ENCODE measurements around the gene ZNF296.

Gene ZNF296

DNA sequence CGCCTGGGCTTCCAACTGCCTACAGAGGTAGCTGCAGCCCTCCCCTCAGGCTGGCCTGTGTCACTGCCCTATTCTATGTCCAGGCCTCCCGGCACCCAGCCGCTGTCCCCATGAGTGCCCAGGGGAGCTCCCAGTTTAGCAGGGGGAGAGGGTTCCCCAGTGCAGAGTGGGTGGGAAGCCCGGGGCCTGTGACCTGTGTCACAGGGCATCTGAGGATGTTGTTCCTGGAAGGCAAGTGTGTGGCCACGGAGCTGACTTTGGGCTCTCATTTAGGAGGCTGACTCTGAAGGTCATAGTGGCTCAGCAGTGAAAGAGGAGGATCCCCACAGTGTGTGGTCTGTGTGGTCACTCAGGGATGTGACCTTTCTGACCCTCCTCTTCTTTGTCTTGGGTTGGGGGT lies 41.8 kb upstream of the ZNF296 start:
- no peak for TF ChIP-seq Cebpa-rat (IDR thresholded peaks at IDR 0.05)
- Histone ChIP-seq H3K9ac (peak overlapping the region; percentile 9 to 77 (median 53); a peak in 20 of 22 replicates), H3K27me3 (no peaks in the 10 kb centered on the region), H3K27ac (peak overlapping the region in 8 of 11 experiments; percentile 28 to 85 (median 69); a peak in 15 of 22 replicates), H3K9me3 (replicated peaks in 1 of 11) (no peaks in the 10 kb centered on the region), H3K36me3 (peaks cover 0 to 5% (median under 1%) of the 10 kb centered on the region in 11 experiments; a peak in 3 of 22 replicates), H4K20me1 (peaks cover 60 to 100% (median 100%) of the 10 kb centered on the region in 11 experiments), H3K4me3 (peak overlapping the region in 6 of 10 experiments; percentile 1 to 53 (median 20); a peak in 8 of 20 replicates), H3K4me1 (peaks cover 91 to 100% (median 99%) of the 10 kb centered on the region in 10 experiments), H3K4me2 (peak overlapping the region; percentile 83 to 97 (median 93))

DNA sequence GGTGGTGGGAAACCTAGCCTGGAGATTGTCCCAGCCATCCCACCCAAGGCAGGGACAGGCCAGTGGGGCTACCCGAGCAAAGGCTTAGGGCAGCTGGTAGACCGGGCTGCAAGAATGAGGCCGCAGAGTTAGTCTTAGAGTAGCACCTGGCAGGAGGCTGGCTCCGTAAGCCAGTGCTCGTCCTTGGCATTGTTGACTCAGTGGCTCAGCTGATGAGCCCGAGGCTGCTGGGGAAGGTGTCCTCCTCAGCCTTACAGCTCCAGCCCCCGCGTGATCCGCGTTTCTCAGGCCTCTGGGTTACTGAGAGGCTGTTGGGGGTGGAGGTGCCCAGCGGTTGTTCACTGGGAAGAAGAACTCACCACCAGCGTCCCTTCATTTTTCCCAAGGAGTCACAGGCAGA lies 41.4 kb upstream of the ZNF296 start:
- H3K4me3 ChIP-seq = peak overlapping the region in 5 of 10 experiments; percentile 1 to 53 (median 21); a peak in 7 of 20 replicates
- H3K4me2 ChIP-seq = peak overlapping the region; percentile 83 to 97 (median 93)
- H3K27ac ChIP-seq = peak overlapping the region in 8 of 11 experiments; percentile 28 to 85 (median 69); a peak in 16 of 22 replicates
- H3K36me3 ChIP-seq = peaks cover 0 to 5% (median 0%) of the 10 kb centered on the region in 11 experiments; a peak in 1 of 22 replicates
- H3K4me1 ChIP-seq = peaks cover 96 to 100% (median 100%) of the 10 kb centered on the region in 10 experiments
- no peaks in the 10 kb centered on the region for H3K27me3 ChIP-seq
- TF ChIP-seq Cebpa-rat (IDR thresholded peaks at IDR 0.05) = no peak
- no peaks in the 10 kb centered on the region for H3K9me3 ChIP-seq (replicated peaks in 1 of 11)
- H4K20me1 ChIP-seq = peaks cover 60 to 100% (median 100%) of the 10 kb centered on the region in 11 experiments
- peak overlapping the region; percentile 9 to 77 (median 53); a peak in 20 of 22 replicates for H3K9ac ChIP-seq

DNA sequence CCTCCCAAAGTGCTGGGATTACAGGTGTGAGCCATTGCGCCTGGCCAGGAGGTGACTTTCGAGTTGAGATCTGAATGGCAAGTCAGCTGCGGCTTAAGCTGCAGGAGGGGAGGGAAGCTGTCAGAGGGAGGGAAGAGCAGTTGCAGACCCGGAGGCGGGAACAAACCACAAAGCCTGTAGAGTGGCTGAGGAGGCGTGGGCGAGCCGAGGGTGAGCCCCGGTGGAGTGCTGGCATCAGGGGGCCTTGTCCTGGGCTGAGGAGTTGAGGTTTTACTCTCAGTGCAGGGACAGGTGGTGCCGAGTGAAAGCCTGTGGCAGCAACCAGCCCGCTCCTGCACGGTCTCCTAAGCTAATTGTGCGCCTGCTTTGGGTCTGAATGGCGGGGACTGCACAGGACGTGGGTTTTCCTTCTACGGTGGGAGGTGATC lies 40.9 kb upstream of the ZNF296 start:
- Histone ChIP-seq H3K27me3 (no peaks in the 10 kb centered on the region), H3K9me3 (replicated peaks in 1 of 11) (no peaks in the 10 kb centered on the region), H3K4me3 (peak overlapping the region in 4 of 10 experiments; percentile 1 to 53 (median 32); a peak in 7 of 20 replicates), H3K36me3 (peaks cover 0 to 6% (median 0%) of the 10 kb centered on the region in 11 experiments; a peak in 4 of 22 replicates), H3K9ac (peak overlapping the region; percentile 9 to 77 (median 53); a peak in 16 of 22 replicates), H3K27ac (peak overlapping the region in 8 of 11 experiments; percentile 49 to 85 (median 77); a peak in 16 of 22 replicates), H3K4me1 (peaks cover 100% of the 10 kb centered on the region in 10 experiments), H4K20me1 (peaks cover 55 to 100% (median 100%) of the 10 kb centered on the region in 11 experiments), H3K4me2 (peak overlapping the region; percentile 83 to 97 (median 93))
- TF ChIP-seq Cebpa-rat (IDR thresholded peaks at IDR 0.05) = no peak

DNA sequence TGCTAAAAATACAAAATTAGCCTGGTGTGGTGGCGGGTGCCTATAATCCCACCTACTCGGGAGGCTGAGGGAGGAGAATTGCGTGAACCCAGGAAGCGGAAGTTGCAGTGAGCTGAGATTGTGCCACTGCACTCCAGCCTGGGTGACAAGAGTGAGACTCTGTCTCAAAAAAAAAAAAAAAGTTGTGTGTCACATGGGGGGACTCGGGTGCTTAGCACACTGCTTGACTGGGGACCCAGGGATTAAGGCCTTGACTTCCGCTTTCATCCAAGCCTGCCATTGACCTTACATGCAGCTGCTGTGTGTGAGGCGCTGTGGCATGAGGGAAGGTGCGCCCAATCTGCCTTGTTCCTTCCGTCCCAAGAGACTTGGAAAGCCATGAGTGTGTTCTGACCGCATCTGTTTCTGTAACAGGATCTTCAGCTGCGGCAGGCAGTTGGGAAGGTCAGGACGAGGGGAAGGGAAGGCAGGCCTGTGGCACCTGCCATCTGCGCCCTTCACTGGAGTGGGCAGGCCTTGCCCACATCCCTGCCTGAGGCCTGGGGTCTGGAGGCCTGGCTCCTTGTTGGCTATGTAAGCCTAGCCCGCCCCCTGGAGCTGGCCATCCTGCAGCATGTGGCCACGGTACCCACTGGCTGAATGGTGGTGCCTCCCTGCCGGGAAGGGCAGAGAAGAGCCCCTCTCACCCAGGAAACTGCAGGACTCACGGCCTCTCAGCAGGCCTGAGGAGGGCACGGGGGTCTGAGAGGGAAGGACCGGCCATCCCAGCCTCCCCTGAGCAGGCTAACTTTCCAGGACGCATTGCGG lies 39.7 kb upstream of the ZNF296 start:
- peak overlapping the region in 10 of 11 experiments; percentile 8 to 84 (median 74); a peak in 20 of 22 replicates for H3K27ac ChIP-seq

DNA sequence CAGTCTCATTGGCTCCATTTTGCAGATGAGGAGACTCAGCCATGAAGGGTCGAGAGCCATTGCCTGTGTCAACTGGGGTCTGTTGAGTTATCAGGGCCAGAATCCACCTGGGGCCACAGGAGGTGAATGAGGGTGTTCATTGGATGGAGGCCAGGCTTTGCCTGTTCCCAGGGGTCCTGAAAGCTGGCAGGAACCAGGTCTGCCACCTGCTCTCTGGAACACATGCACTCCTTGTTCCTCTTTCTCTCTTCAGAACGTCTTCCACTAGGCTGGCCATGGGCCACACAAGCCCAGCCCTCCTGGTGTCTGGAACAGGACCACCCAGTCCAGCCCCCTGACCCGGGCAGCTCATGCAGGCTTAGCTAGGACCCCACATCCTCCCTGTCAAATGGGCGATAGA lies 37.8 kb upstream of the ZNF296 start:
- Histone ChIP-seq H3K27me3 (no peaks in the 10 kb centered on the region), H3K27ac (peak overlapping the region in 8 of 11 experiments; percentile 24 to 84 (median 67); a peak in 15 of 22 replicates), H3K4me2 (peak overlapping the region; percentile 57 to 97 (median 91)), H3K9ac (peak overlapping the region in 8 of 11 experiments; percentile 7 to 61 (median 52); a peak in 13 of 22 replicates), H3K4me1 (peaks cover 99 to 100% (median 100%) of the 10 kb centered on the region in 10 experiments), H4K20me1 (peaks cover 27 to 100% (median 100%) of the 10 kb centered on the region in 11 experiments), H3K36me3 (peaks cover 0 to 10% (median 0%) of the 10 kb centered on the region in 11 experiments; a peak in 4 of 22 replicates), H3K9me3 (replicated peaks in 1 of 11) (no peaks in the 10 kb centered on the region), H3K4me3 (no peak overlapping the region)
- no peak for TF ChIP-seq Cebpa-rat (IDR thresholded peaks at IDR 0.05)

More for the DNA sequence above, 39.7 kb upstream of the ZNF296 start:
- H3K9me3 ChIP-seq (replicated peaks in 1 of 11) = no peaks in the 10 kb centered on the region
- no peak; a peak in 1 of 22 replicates for TF ChIP-seq Cebpa-rat (IDR thresholded peaks at IDR 0.05)
- H4K20me1 ChIP-seq = peaks cover 43 to 100% (median 100%) of the 10 kb centered on the region in 11 experiments
- H3K4me1 ChIP-seq = peaks cover 99 to 100% (median 100%) of the 10 kb centered on the region in 10 experiments
- H3K9ac ChIP-seq = peak overlapping the region in 10 of 11 experiments; percentile 18 to 73 (median 56); a peak in 17 of 22 replicates
- H3K27me3 ChIP-seq = no peaks in the 10 kb centered on the region
- peak overlapping the region in 2 of 10 experiments; percentile 4 to 10; a peak in 4 of 20 replicates for H3K4me3 ChIP-seq
- peak overlapping the region; percentile 83 to 97 (median 93) for H3K4me2 ChIP-seq
- peaks cover 0 to 10% (median 0%) of the 10 kb centered on the region in 11 experiments; a peak in 4 of 22 replicates for H3K36me3 ChIP-seq

DNA sequence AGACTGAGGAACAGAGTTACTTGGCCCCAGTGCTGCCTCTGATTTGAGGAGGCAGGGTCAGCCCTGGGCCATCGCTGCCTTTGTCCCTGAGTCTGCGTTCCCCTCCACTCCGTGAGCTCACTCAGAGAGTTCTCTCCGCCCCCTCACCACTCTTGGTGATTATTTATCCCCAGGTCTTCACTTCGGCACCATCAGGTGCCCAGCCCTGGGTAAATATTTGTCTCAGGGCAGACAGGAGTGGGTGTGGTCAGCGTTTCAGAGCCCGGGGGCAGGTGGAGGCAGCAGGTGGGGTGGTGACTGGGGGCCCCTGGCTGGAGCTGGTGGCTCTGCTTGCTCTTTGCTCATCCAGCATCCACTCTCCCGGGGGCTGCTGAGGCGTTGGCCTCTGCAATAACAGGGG lies 37.4 kb upstream of the ZNF296 start:
- peak overlapping the region in 8 of 11 experiments; percentile 24 to 84 (median 67); a peak in 16 of 22 replicates for H3K27ac ChIP-seq
- TF ChIP-seq Cebpa-rat (IDR thresholded peaks at IDR 0.05) = no peak; a peak in 1 of 22 replicates
- H4K20me1 ChIP-seq = peaks cover 22 to 100% (median 100%) of the 10 kb centered on the region in 11 experiments
- peak overlapping the region in 9 of 11 experiments; percentile 7 to 61 (median 47); a peak in 14 of 22 replicates for H3K9ac ChIP-seq
- no peaks in the 10 kb centered on the region for H3K27me3 ChIP-seq
- no peaks in the 10 kb centered on the region for H3K9me3 ChIP-seq (replicated peaks in 1 of 11)
- peaks cover 99 to 100% (median 100%) of the 10 kb centered on the region in 10 experiments for H3K4me1 ChIP-seq
- peaks cover 0 to 10% (median 0%) of the 10 kb centered on the region in 11 experiments; a peak in 5 of 22 replicates for H3K36me3 ChIP-seq
- H3K4me3 ChIP-seq = peak overlapping the region in 1 of 10 experiments; percentile 6; a peak in 1 of 20 replicates
- peak overlapping the region; percentile 57 to 97 (median 91) for H3K4me2 ChIP-seq

DNA sequence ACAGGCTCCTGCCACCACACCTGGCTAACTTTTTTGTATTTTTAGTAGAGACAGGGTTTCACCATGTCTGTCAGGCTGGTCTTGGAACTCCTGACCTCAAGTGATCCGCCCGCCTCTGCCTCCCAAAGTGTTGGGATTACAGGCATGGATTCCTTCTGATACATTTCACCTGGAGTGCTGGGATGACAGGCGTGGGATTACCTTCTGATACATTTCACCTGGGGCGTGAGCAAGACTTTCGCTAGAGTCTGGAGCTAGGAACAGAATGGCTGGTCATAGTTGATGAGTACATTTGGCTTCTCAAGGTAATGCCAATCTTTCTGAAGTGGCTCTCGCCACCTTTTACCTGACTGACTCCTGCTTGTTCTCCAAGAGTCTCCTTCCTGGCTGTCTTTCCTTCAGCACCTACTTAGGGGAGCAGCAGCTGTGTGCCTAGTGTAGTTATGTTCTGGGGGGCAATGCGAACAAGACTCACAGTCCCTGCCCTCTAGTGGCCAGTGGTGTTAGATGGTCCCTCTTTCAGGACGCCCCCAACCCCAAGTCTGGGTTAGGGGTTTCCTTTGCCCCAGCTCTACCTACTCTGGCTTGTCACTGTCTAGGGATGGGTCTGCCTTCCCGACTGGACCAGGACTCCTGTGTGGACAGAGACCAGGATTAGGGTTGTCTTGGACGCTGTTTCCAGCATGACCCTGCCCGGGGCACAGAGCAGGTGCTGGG lies 36.0 kb upstream of the ZNF296 start:
- H3K4me3 ChIP-seq = no peak overlapping the region
- peak overlapping the region; percentile 57 to 97 (median 91); a peak in 21 of 22 replicates for H3K4me2 ChIP-seq
- no peaks in the 10 kb centered on the region for H3K27me3 ChIP-seq
- H3K4me1 ChIP-seq = peaks cover 98 to 100% (median 100%) of the 10 kb centered on the region in 10 experiments
- no peaks in the 10 kb centered on the region for H3K9me3 ChIP-seq (replicated peaks in 1 of 11)
- H3K27ac ChIP-seq = peak overlapping the region in 7 of 11 experiments; percentile 8 to 84 (median 78); a peak in 9 of 22 replicates
- no peak for TF ChIP-seq Cebpa-rat (IDR thresholded peaks at IDR 0.05)
- peak overlapping the region in 5 of 11 experiments; percentile 47 to 61 (median 60); a peak in 5 of 22 replicates for H3K9ac ChIP-seq
- peaks cover 9 to 100% (median 100%) of the 10 kb centered on the region in 11 experiments; a peak in 21 of 22 replicates for H4K20me1 ChIP-seq
- H3K36me3 ChIP-seq = peaks cover 0 to 10% (median 0%) of the 10 kb centered on the region in 11 experiments; a peak in 5 of 22 replicates
